Measurements from ENCODE around the gene RHBDF1.
A peak's percentile ranks its signal among the peaks of the same experiment; 100 is the strongest.
"Not testable (repeated sequence)": the region's sequence is repeated elsewhere in the genome, so short reads cannot be mapped to it uniquely, and the experiment has no call there.

RHBDF1 gene

DNA sequence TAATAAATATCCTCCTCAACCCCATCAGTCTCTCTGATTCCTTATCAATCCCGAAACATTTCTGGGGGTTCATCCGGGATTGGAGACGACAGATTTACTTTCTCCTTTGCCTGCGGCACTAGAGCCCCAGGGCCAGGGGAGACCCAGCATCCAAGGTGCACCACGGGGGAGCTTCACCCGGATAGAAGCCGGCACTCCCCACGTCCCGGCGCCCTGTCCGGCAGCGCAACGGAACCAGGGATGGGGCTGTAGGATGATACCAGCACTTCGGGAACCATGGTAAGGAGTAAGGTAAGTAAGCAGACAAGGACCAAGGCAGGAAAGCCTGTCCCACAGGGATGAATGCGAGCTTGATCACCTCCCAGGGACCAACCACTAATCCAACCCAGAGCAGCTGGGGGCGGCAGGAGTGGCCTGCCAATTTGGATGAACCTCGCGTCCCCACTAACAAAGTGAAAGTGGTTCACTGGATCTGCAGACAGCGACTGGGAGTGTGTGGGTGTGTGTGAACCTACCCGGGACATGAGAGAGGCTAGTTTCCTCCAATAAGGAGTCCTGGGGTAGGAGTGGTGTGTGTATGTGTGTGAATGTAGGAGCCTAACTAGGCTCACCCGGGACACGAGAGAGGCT, 30.9 kb downstream of the RHBDF1 start:
- DNase-seq (ENCODE audit: low read depth in 1 of 2, low spot score in 1 of 2) = no peak
- no peaks in the 10 kb centered on the region for H3K27me3 ChIP-seq (ENCODE audit: insufficient read depth, poor library complexity, severe bottlenecking)
- TF ChIP-seq SPI1 (IDR thresholded peaks at IDR 0.05; ENCODE audit: borderline replicate concordance, low read depth) = no peak
- no peak for TF ChIP-seq POLR2AphosphoS5 (IDR thresholded peaks at IDR 0.05; ENCODE audit: low read depth)
- TF ChIP-seq, protein P1, sequence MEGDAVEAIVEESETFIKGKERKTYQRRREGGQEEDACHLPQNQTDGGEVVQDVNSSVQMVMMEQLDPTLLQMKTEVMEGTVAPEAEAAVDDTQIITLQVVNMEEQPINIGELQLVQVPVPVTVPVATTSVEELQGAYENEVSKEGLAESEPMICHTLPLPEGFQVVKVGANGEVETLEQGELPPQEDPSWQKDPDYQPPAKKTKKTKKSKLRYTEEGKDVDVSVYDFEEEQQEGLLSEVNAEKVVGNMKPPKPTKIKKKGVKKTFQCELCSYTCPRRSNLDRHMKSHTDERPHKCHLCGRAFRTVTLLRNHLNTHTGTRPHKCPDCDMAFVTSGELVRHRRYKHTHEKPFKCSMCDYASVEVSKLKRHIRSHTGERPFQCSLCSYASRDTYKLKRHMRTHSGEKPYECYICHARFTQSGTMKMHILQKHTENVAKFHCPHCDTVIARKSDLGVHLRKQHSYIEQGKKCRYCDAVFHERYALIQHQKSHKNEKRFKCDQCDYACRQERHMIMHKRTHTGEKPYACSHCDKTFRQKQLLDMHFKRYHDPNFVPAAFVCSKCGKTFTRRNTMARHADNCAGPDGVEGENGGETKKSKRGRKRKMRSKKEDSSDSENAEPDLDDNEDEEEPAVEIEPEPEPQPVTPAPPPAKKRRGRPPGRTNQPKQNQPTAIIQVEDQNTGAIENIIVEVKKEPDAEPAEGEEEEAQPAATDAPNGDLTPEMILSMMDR (IDR thresholded peaks at IDR 0.05; ENCODE audit: insufficient read depth, low read length) = no peak
- no peak for TF ChIP-seq GABPA (IDR thresholded peaks at IDR 0.05; ENCODE audit: low read depth)
- TF ChIP-seq, protein P2, sequence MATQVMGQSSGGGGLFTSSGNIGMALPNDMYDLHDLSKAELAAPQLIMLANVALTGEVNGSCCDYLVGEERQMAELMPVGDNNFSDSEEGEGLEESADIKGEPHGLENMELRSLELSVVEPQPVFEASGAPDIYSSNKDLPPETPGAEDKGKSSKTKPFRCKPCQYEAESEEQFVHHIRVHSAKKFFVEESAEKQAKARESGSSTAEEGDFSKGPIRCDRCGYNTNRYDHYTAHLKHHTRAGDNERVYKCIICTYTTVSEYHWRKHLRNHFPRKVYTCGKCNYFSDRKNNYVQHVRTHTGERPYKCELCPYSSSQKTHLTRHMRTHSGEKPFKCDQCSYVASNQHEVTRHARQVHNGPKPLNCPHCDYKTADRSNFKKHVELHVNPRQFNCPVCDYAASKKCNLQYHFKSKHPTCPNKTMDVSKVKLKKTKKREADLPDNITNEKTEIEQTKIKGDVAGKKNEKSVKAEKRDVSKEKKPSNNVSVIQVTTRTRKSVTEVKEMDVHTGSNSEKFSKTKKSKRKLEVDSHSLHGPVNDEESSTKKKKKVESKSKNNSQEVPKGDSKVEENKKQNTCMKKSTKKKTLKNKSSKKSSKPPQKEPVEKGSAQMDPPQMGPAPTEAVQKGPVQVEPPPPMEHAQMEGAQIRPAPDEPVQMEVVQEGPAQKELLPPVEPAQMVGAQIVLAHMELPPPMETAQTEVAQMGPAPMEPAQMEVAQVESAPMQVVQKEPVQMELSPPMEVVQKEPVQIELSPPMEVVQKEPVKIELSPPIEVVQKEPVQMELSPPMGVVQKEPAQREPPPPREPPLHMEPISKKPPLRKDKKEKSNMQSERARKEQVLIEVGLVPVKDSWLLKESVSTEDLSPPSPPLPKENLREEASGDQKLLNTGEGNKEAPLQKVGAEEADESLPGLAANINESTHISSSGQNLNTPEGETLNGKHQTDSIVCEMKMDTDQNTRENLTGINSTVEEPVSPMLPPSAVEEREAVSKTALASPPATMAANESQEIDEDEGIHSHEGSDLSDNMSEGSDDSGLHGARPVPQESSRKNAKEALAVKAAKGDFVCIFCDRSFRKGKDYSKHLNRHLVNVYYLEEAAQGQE (IDR thresholded peaks at IDR 0.05; ENCODE audit: insufficient replicate concordance, low read depth) = no peak
- H3K4me3 ChIP-seq (replicated peaks; ENCODE audit: insufficient read depth, low read length) = no peak overlapping the region
- no peak overlapping the region for H3K27ac ChIP-seq (replicated peaks)

DNA sequence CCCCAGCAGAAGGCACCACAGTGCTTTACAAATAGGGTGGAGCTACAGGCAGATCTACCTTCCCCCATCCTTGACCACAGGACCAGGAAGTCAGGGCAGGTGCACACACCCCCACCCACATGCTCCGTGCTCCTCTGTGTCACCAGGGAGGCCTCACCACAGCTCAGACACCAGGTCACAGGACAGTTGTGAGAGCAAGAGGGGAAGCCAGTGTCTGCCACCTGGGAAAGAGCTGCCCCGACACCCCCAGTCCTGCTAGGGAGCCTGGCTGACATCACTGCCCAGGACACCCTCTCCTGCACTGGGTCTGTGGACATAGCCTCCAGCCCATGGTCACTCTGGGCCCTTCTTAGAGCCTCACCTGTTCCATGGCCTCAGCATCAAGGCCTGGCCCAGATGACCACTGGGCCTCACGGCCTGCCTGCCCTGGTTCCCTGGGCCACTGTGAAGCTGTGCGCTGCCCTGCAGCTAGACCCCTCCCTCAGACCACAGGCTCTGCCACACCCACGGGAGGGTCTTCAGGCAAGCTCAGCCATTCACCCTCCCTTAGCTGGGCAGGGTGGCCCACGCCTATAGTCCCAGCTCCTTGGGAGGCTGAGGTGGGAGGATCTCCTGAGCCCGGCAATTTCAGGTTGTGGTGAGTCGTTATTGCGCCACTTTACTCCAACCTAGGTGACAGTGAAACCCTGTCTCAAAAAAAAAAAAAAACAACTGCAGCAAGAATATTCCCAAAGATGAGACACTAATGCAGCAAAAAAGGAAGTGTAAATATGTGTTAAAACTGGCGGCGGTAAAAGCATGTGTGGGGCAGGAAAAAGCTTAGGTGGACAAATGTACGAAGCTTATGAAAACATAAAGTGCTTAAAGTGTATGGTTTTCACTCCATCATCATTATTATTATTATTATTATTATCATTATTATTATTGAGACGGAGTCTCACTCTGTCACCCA, 33.2 kb downstream of the RHBDF1 start:
- Histone ChIP-seq H3K27me3 (ENCODE audit: insufficient read depth, poor library complexity, severe bottlenecking) (no peaks in the 10 kb centered on the region), H3K27ac (replicated peaks) (peak overlapping the region; percentile 81), H3K4me3 (replicated peaks; ENCODE audit: insufficient read depth, low read length) (no peak overlapping the region)
- DNase-seq (ENCODE audit: low read depth in 1 of 2, low spot score in 1 of 2) = peak; percentile 92 to 93
- TF ChIP-seq GABPA (IDR thresholded peaks at IDR 0.05; ENCODE audit: low read depth) = no peak
- TF ChIP-seq, protein P2 (IDR thresholded peaks at IDR 0.05; ENCODE audit: insufficient replicate concordance, low read depth) = no peak
- peak; percentile 78 for TF ChIP-seq POLR2AphosphoS5 (IDR thresholded peaks at IDR 0.05; ENCODE audit: low read depth)
- TF ChIP-seq SPI1 (IDR thresholded peaks at IDR 0.05; ENCODE audit: borderline replicate concordance, low read depth) = peak; percentile 92

DNA sequence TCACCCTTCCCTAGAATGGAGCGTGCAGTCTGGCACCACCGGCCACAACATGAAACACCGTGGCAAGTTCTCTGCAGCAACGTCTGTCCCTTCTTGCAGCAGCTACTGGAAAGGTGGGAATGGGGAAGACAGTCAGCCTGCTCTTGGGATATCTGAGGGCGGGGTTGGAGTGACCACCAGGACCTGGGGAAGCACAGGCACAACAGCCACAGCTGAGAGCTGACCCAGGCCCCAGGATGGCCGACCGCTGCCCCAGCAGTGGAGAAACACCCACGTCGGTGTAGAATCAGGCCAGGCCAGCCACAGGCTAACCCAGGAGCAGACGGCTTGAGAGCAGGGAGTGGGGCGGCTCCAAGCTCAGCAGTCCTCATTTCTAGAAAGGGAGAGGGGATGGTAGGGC, 34.2 kb downstream of the RHBDF1 start:
- not testable (repeated sequence) for H3K4me3 ChIP-seq (replicated peaks; ENCODE audit: insufficient read depth, low read length); DNase-seq (ENCODE audit: low read depth in 1 of 2, low spot score in 1 of 2); H3K27me3 ChIP-seq (ENCODE audit: insufficient read depth, poor library complexity, severe bottlenecking)
- H3K27ac ChIP-seq (replicated peaks) = peak overlapping the region; percentile 81

DNA sequence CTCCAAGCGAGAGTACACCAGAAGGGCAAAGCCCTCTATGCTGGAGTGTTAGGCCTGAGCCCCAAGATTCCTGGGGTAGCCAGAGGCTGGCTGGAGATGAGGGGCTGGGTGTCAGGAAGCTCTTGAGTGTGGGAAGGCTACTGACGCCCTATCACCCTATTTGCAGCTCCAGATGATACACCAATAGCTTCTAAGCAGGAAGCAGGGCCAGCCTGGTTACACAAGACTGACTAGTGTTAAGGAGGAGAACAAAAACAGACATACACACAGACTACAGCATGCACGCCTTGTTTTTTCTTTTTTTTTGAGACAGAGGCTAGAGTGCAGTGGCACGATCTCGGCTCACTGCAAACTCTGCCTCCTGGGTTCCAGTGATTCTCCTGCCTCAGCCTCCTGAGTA, 34.9 kb downstream of the RHBDF1 start:
- H3K27me3 ChIP-seq (ENCODE audit: insufficient read depth, poor library complexity, severe bottlenecking) = no peaks in the 10 kb centered on the region
- no peak overlapping the region for H3K4me3 ChIP-seq (replicated peaks; ENCODE audit: insufficient read depth, low read length)
- DNase-seq (ENCODE audit: low read depth in 1 of 2, low spot score in 1 of 2) = peak; percentile 67 to 84
- no peak for TF ChIP-seq SPI1 (IDR thresholded peaks at IDR 0.05; ENCODE audit: borderline replicate concordance, low read depth)
- TF ChIP-seq, protein P1 (IDR thresholded peaks at IDR 0.05; ENCODE audit: insufficient read depth, low read length) = no peak
- TF ChIP-seq POLR2AphosphoS5 (IDR thresholded peaks at IDR 0.05; ENCODE audit: low read depth) = no peak
- TF ChIP-seq, protein P2 (IDR thresholded peaks at IDR 0.05; ENCODE audit: insufficient replicate concordance, low read depth) = no peak
- TF ChIP-seq GABPA (IDR thresholded peaks at IDR 0.05; ENCODE audit: low read depth) = no peak
- H3K27ac ChIP-seq (replicated peaks) = peak overlapping the region; percentile 81
